OCI-LY7 (cell line): ENCODE measurements around the gene STUM.

Experiments
- CTCF ChIP-seq: fragments of 200-600 bp; sonication (generic); conservative IDR thresholded peaks from 2 replicates; pipeline ENCODE4 v1.5.1; 2014; ENCODE audit warnings: mild to moderate bottlenecking, antibody characterized with exemption, low read length, moderate library complexity, mixed read lengths
- EZH2phosphoT487 ChIP-seq: fragments of 200-600 bp; sonication (generic); IDR thresholded peaks from 2 replicates; pipeline ENCODE4 v1.6.1; 2018; ENCODE audit warnings: low read depth, borderline replicate concordance, mild to moderate bottlenecking, mixed run types, antibody characterized with exemption, low read length, moderate library complexity, mixed read lengths

- TF ChIP-seq CTCF (peak; percentile 76), EZH2phosphoT487 (no peak)
These were observed 21.4 kb downstream of the STUM start for GRCh38 chr1:226569879-226570547.
